Loucy (cell line): ENCODE results near the gene MTHFSD.

Experiments
- H2AFZ ChIP-seq: fragments of 200-600 bp; sonication (generic); 2 replicates; pipeline ENCODE4 v1.6.0; 2016; ENCODE audit warnings: antibody characterized with exemption, mild to moderate bottlenecking, low read length, moderate library complexity
- H3F3A ChIP-seq: fragments of 200-600 bp; 2 replicates; pipeline ENCODE4 v1.6.0; 2016; ENCODE audit warnings: antibody characterized with exemption, low read depth, mild to moderate bottlenecking
- H3K27me3 ChIP-seq: fragments of 200-600 bp; sonication (generic); 2 replicates; pipeline ENCODE4 v1.6.1; 2014; ENCODE audit warnings: low read length, mild to moderate bottlenecking; ENCODE audit not compliant: insufficient read depth, poor library complexity, severe bottlenecking
- H3K36me3 ChIP-seq: fragments of 200-600 bp; sonication (generic); 2 replicates; pipeline ENCODE4 v1.6.1; 2016; ENCODE audit warnings: low read length; ENCODE audit not compliant: insufficient read depth
- H3K4me1 ChIP-seq: fragments of 200-600 bp; sonication (generic); 2 replicates; pipeline ENCODE4 v1.5.1; 2014; ENCODE audit warnings: low read length, mild to moderate bottlenecking; ENCODE audit not compliant: insufficient read depth, poor library complexity, severe bottlenecking
- H3K4me2 ChIP-seq: fragments of 200-600 bp; sonication (generic); 2 replicates; pipeline ENCODE4 v1.6.0; 2014; ENCODE audit warnings: antibody characterized with exemption, low read length, low read depth, mild to moderate bottlenecking; ENCODE audit not compliant: poor library complexity, severe bottlenecking
- H3K4me3 ChIP-seq: fragments of 200-600 bp; sonication (generic); 2 replicates; pipeline ENCODE4 v1.5.1; 2014; ENCODE audit warnings: low read length, mild to moderate bottlenecking, mixed read lengths; ENCODE audit not compliant: poor library complexity, severe bottlenecking
- H3K79me2 ChIP-seq: fragments of 200-600 bp; sonication (generic); 2 replicates; pipeline ENCODE4 v1.6.1; 2014; ENCODE audit warnings: low read length; ENCODE audit not compliant: insufficient read depth
- H3K9ac ChIP-seq: fragments of 200-600 bp; sonication (generic); 2 replicates; pipeline ENCODE4 v1.6.0; 2014; ENCODE audit warnings: mild to moderate bottlenecking, low read depth, low read length, moderate library complexity; ENCODE audit not compliant: poor library complexity, severe bottlenecking
- H3K9me2 ChIP-seq: fragments of 200-600 bp; sonication (generic); replicated peaks from 2 replicates; pipeline ENCODE4 v1.6.1; 2016; ENCODE audit warnings: low read depth, low read length, mixed read lengths
- H3K9me3 ChIP-seq: fragments of 200-600 bp; sonication (generic); 2 replicates; pipeline ENCODE4 v1.6.1; 2014; ENCODE audit warnings: mild to moderate bottlenecking, antibody characterized with exemption, low read length, low read depth; ENCODE audit not compliant: insufficient read depth
- H4K20me1 ChIP-seq: fragments of 200-600 bp; sonication (generic); 2 replicates; pipeline ENCODE4 v1.6.0; 2014; ENCODE audit warnings: antibody characterized with exemption, low read length, mild to moderate bottlenecking; ENCODE audit not compliant: insufficient read depth, poor library complexity, severe bottlenecking
- CTCF ChIP-seq: fragments of 200-600 bp; sonication (generic); conservative IDR thresholded peaks from 2 replicates; pipeline ENCODE4 v1.5.1; 2014; ENCODE audit warnings: mild to moderate bottlenecking, antibody characterized with exemption, low read length
- EZH2phosphoT487 ChIP-seq: fragments of 200-600 bp; IDR thresholded peaks from 2 replicates; pipeline ENCODE4 v1.6.1; 2018; ENCODE audit warnings: antibody characterized with exemption, mild to moderate bottlenecking, moderate library complexity, borderline replicate concordance

Gene MTHFSD

GRCh38 chr16:86601356-86601755 is 46.3 kb upstream of the MTHFSD start:
- Histone ChIP-seq H3K9me3 (no peaks in the 10 kb centered on the region), H2AFZ (no peak overlapping the region), H3K9me2 (no peaks in the 10 kb centered on the region)

GRCh38 chr16:86598607-86599565 is 43.9 kb upstream of the MTHFSD start:
- H3K4me2 ChIP-seq: no peak overlapping the region
- H4K20me1 ChIP-seq: no peaks in the 10 kb centered on the region
- H3K79me2 ChIP-seq: no peaks in the 10 kb centered on the region
- no peak overlapping the region for H2AFZ ChIP-seq
- no peaks in the 10 kb centered on the region for H3K9me2 ChIP-seq
- no peaks in the 10 kb centered on the region for H3K27me3 ChIP-seq
- H3K4me1 ChIP-seq: peaks cover 10% of the 10 kb centered on the region
- no peaks in the 10 kb centered on the region for H3F3A ChIP-seq
- TF ChIP-seq CTCF: no peak
- no peak for TF ChIP-seq EZH2phosphoT487
- H3K9me3 ChIP-seq: no peaks in the 10 kb centered on the region
- H3K36me3 ChIP-seq: no peaks in the 10 kb centered on the region
- no peak overlapping the region for H3K9ac ChIP-seq
- H3K4me3 ChIP-seq: no peak overlapping the region

More at GRCh38 chr16:86601356-86601755, 46.3 kb upstream of the MTHFSD start:
- no peak for TF ChIP-seq EZH2phosphoT487
- no peak for TF ChIP-seq CTCF
- Histone ChIP-seq H3K4me1 (peaks cover 8% of the 10 kb centered on the region), H4K20me1 (no peaks in the 10 kb centered on the region), H3F3A (no peaks in the 10 kb centered on the region), H3K79me2 (no peaks in the 10 kb centered on the region), H3K36me3 (no peaks in the 10 kb centered on the region), H3K4me2 (no peak overlapping the region), H3K4me3 (no peak overlapping the region), H3K27me3 (no peaks in the 10 kb centered on the region), H3K9ac (no peak overlapping the region)

GRCh38 chr16:86597880-86598606 is 43.0 kb upstream of the MTHFSD start:
- Histone ChIP-seq H3K9ac (no peak overlapping the region), H4K20me1 (no peaks in the 10 kb centered on the region), H3K36me3 (no peaks in the 10 kb centered on the region), H3K4me1 (peaks cover 18% of the 10 kb centered on the region), H3K9me2 (no peaks in the 10 kb centered on the region), H3K79me2 (no peaks in the 10 kb centered on the region), H3F3A (no peaks in the 10 kb centered on the region), H3K4me2 (no peak overlapping the region), H3K27me3 (no peaks in the 10 kb centered on the region), H2AFZ (no peak overlapping the region), H3K4me3 (no peak overlapping the region), H3K9me3 (no peaks in the 10 kb centered on the region)
- TF ChIP-seq CTCF: no peak
- no peak for TF ChIP-seq EZH2phosphoT487
